CD14-positive monocyte (primary cell): Measurements from ENCODE around the gene RPS2. TPM values are rescaled to one million over a fixed set of nuclear protein-coding genes. Genes with fewer than 3 reads are reported as not detected.

Experiments
- DNase-seq, 3 donors: peaks; one replicate each; pipeline ENCODE4 v3.0.0-alpha.2; 2011 to 2022
- H2AFZ ChIP-seq: 2 replicates; pipeline ENCODE4 v1.6.0; 2012; ENCODE audit warnings: mild to moderate bottlenecking, low read depth, low read length, inconsistent platforms; ENCODE audit not compliant: insufficient read depth, poor library complexity, severe bottlenecking
- H3K27ac ChIP-seq, 2 donors: 1 replicate in 1 of 2; 2 replicates in 1 of 2; pipeline ENCODE4 v1.5.1; 2012 to 2013; ENCODE audit warnings: low read length in 2 of 2, control low read depth in 1 of 2, inconsistent platforms in 1 of 2, low read depth in 1 of 2, mild to moderate bottlenecking in 1 of 2
- H3K27me3 ChIP-seq, 2 donors: one replicate each; pipeline versions ENCODE4 v1.6.0 to v1.6.1; 2011 to 2013; ENCODE audit warnings: low read length in 2 of 2; ENCODE audit not compliant: control insufficient read depth in 2 of 2, insufficient read depth in 2 of 2
- H3K36me3 ChIP-seq, 2 donors: replicated peaks in 1 of 2; 1 replicate in 1 of 2; 2 replicates in 1 of 2; pipeline versions ENCODE4 v1.5.1 to v1.6.1; 2012 to 2013; ENCODE audit warnings: low read length in 2 of 2, control low read depth in 1 of 2, inconsistent platforms in 1 of 2, mild to moderate bottlenecking in 1 of 2; ENCODE audit not compliant: insufficient read depth in 2 of 2, control insufficient read depth in 1 of 2
- H3K4me1 ChIP-seq, 2 donors: 1 replicate in 1 of 2; 2 replicates in 1 of 2; pipeline versions ENCODE4 v1.5.1 to v1.6.1; 2012 to 2013; ENCODE audit warnings: low read length in 2 of 2, control low read depth in 1 of 2, inconsistent platforms in 1 of 2, mild to moderate bottlenecking in 1 of 2, moderate library complexity in 1 of 2; ENCODE audit not compliant: insufficient read depth in 2 of 2, control insufficient read depth in 1 of 2
- H3K4me2 ChIP-seq: replicated peaks from 2 replicates; pipeline ENCODE3; 2012; ENCODE audit warnings: low read length, moderate library complexity, mild to moderate bottlenecking; ENCODE audit not compliant: poor library complexity, severe bottlenecking; ENCODE audit errors: extremely low read depth
- H3K4me3 ChIP-seq, 3 experiments: fragments of 200-600 bp in 1 of 3; sonication (generic) in 1 of 3; replicated peaks in 1 of 3; 1 replicate in 2 of 3; 2 replicates in 1 of 3; pipeline ENCODE4 v1.5.1; 2011 to 2013; ENCODE audit warnings: low read length in 3 of 3, mild to moderate bottlenecking in 3 of 3, control low read depth in 2 of 3, low read depth in 2 of 3, inconsistent platforms in 1 of 3, moderate library complexity in 1 of 3
- H3K79me2 ChIP-seq: 2 replicates; pipeline ENCODE4 v1.6.0; 2012; ENCODE audit warnings: mild to moderate bottlenecking, control low read depth, inconsistent platforms, low read length, moderate library complexity; ENCODE audit not compliant: insufficient read depth
- H3K9ac ChIP-seq: 2 replicates; pipeline ENCODE4 v1.6.0; 2017; ENCODE audit warnings: low read length, mild to moderate bottlenecking; ENCODE audit not compliant: insufficient read depth, poor library complexity, severe bottlenecking
- H3K9me3 ChIP-seq, 2 donors: replicated peaks in 1 of 2; 1 replicate in 1 of 2; 2 replicates in 1 of 2; pipeline versions ENCODE4 v1.5.1 to v1.6.1; 2012 to 2013; ENCODE audit warnings: low read length in 2 of 2, control low read depth in 1 of 2; ENCODE audit not compliant: control insufficient read depth in 1 of 2, insufficient read depth in 1 of 2
- H4K20me1 ChIP-seq: 2 replicates; pipeline ENCODE4 v1.6.0; 2012; ENCODE audit warnings: mild to moderate bottlenecking, low read length, control low read depth, moderate library complexity; ENCODE audit not compliant: insufficient read depth
- H3K27ac Mint-ChIP-seq, 7 donors: one replicate each; pipeline ENCODE4 v1.8.0; 2020; ENCODE audit warnings: mild to moderate bottlenecking in 7 of 7, mixed read lengths in 7 of 7, moderate library complexity in 6 of 7, inconsistent platforms in 2 of 7
- H3K27me3 Mint-ChIP-seq, 3 donors: one replicate each; pipeline ENCODE4 v1.8.0; 2021 to 2022; ENCODE audit warnings: low read depth in 3 of 3, mild to moderate bottlenecking in 3 of 3, mixed read lengths in 3 of 3, moderate library complexity in 3 of 3, inconsistent platforms in 1 of 3
- H3K36me3 Mint-ChIP-seq, 2 donors: one replicate each; pipeline ENCODE4 v1.8.0; 2020; ENCODE audit warnings: mixed read lengths in 2 of 2, inconsistent platforms in 1 of 2, mild to moderate bottlenecking in 1 of 2
- H3K4me1 Mint-ChIP-seq: one replicate; pipeline ENCODE4 v1.8.0; 2020; ENCODE audit warnings: mild to moderate bottlenecking, mixed read lengths
- H3K4me3 Mint-ChIP-seq, 2 donors: one replicate each; pipeline ENCODE4 v1.8.0; 2020; ENCODE audit warnings: mild to moderate bottlenecking in 2 of 2, mixed read lengths in 2 of 2, moderate library complexity in 1 of 2
- H3K9me3 Mint-ChIP-seq, 7 donors: one replicate each; pipeline ENCODE4 v1.8.0; 2020 to 2022; ENCODE audit warnings: mixed read lengths in 7 of 7, mild to moderate bottlenecking in 6 of 7, moderate library complexity in 6 of 7, inconsistent platforms in 2 of 7
- WGBS: methylation state at CpG from one replicate; pipeline ENCODE4 v1.1.5; 2013; ENCODE audit warnings: missing lambda C conversion rate; ENCODE audit not compliant: insufficient coverage; 5-methylcytosine and 5-hydroxymethylcytosine counted together
- intact Hi-C, 2 donors: fragments of 100-400 bp; cut with micrococcal nuclease; formaldehyde crosslinking; loops; one replicate each; pipeline versions ENCODE4 v1.15.0 to v1.15.1; 2023
- polyA plus RNA-seq, 3 donors: library from polyadenylated mRNA; depleted of rRNA in 1 of 3; unstranded in 2 of 3; stranded (reverse) in 1 of 3; fragments of 300-500 nt in 2 of 3; fragments of >200 nt in 1 of 3; fragmentation: Illumina TruSeq in 2 of 3; gene quantifications; 1 replicate in 2 of 3; 2 replicates in 1 of 3; pipeline ENCODE4 v1.2.3, GENCODE V29; 2012 to 2021
- TF ChIP-seq, protein P1 (sequence below): fragments of 200-600 bp; IDR thresholded peaks from one replicate; pipeline ENCODE4 v1.8.0; 2022; ENCODE audit warnings: antibody characterized with exemption, mild to moderate bottlenecking

The RPS2 gene
- polyA plus RNA-seq, 3 donors, result 1,849 to 2,136 (median 1,893) TPM

DNA sequence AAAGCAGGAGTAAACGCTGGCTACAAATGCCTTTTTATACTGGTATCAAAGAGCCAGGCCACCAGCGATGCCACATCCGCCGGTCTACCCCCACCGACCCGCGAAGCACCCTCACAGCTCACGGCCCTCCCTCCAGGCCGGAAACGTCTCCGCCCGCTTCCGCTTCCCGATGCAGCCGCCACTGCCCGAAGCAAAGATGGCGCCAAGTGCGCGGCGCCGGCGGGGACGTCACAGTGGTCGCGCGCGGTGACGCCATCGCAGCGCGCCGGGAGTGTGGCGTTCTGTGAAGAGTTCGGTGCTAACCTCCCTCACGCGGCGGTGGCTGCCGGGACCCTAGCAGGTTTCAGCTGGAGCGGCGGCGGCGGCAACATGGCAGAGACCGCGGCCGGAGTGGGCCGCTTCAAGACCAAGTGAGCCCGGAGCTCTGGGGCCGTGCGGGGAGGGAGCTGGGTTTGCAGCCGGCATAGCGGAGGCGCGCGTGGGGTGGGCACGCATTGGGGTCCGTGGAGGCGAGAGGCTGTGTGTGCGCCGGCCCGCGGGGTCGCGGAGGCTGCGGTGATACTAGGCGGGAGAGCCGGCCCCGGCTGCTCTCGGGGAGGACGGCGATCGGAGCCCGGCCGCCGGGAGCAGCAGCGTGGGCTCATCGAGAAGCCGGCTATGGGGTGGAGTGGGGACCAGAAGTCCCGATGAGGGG, 7.3 kb upstream of the RPS2 start, which contains the start of gene TBL3:
Gene TBL3, plus strand, starts transcription at position 258 of the 694 bp plus-strand sequence. Its CDS starts 112 bp downstream, at position 370.
- Histone ChIP-seq H3K79me2 (peaks cover 11% of the 10 kb centered on the region), H3K27ac (peak within 1 kb of the TSS; percentile 67 to 95), H2AFZ (peak within 1 kb of the TSS; percentile 99), H4K20me1 (no peaks in the 10 kb centered on the region), H3K9ac (peak within 1 kb of the TSS; percentile 90), H3K9me3 (no peaks in the 10 kb centered on the region), H3K4me3 (peak within 1 kb of the TSS; percentile 65 to 95 (median 70)), H3K4me1 (peaks cover 18 to 20% of the 10 kb centered on the region in 2 donors), H3K36me3 (peaks cover 29% of the 10 kb centered on the region in 2 donors), H3K4me2 (peak within 1 kb of the TSS; percentile 95), H3K27me3 (no peaks in the 10 kb centered on the region)
- WGBS, result under 1% methylated on average over 78 of the region's 78 CpGs
- Mint-ChIP-seq H3K27ac (peak within 1 kb of the TSS; percentile 94 to 98 (median 98)), H3K36me3 (peaks cover 27 to 29% of the 10 kb centered on the region in 2 donors), H3K9me3 (peaks cover 0 to 2% (median 0%) of the 10 kb centered on the region in 7 donors), H3K27me3 (peaks cover 0 to 2% (median 0%) of the 10 kb centered on the region in 3 donors), H3K4me3 (peak within 1 kb of the TSS; percentile 91), H3K4me1 (peaks cover 21% of the 10 kb centered on the region)
- peak; percentile 88 to 94 (median 94) for DNase-seq
- intact Hi-C loops, result no loop called here
- TF ChIP-seq, protein P1, sequence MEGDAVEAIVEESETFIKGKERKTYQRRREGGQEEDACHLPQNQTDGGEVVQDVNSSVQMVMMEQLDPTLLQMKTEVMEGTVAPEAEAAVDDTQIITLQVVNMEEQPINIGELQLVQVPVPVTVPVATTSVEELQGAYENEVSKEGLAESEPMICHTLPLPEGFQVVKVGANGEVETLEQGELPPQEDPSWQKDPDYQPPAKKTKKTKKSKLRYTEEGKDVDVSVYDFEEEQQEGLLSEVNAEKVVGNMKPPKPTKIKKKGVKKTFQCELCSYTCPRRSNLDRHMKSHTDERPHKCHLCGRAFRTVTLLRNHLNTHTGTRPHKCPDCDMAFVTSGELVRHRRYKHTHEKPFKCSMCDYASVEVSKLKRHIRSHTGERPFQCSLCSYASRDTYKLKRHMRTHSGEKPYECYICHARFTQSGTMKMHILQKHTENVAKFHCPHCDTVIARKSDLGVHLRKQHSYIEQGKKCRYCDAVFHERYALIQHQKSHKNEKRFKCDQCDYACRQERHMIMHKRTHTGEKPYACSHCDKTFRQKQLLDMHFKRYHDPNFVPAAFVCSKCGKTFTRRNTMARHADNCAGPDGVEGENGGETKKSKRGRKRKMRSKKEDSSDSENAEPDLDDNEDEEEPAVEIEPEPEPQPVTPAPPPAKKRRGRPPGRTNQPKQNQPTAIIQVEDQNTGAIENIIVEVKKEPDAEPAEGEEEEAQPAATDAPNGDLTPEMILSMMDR, result no peak

DNA sequence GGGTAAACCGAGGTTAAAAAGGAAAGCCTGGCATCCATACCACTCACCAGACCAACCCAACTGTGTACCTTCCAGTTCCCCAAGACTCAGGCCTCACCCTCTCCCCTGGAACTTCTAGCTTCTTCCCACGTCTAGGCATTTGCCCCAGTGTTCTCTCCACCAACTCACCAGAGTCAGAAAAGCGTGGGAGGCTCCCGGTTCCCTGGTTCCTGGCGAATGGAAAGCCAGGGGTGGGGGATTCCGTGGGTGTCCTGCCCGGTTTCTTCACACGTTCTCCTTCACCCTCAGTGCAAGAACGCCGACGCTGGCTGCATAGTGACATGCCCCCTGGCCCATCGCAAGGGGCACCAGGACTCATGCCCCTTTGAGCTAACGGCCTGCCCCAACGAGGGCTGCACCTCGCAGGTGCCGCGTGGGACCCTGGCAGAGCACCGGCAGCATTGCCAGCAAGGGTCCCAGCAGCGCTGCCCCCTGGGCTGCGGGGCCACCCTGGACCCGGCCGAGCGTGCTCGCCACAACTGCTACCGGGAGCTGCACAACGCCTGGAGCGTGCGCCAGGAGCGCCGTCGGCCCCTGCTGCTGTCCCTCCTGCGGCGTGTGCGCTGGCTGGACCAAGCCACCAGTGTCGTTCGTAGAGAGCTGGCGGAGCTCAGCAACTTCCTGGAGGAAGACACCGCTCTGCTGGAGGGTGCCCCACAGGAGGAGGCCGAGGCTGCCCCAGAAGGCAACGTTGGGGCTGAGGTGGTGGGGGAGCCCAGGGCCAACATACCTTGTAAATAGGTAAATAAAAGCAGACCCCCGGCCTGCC, 3.7 kb upstream of the RPS2 start:
- H3K36me3 ChIP-seq, result no peaks in the 10 kb centered on the region
- peaks cover 0 to 2% (median 0%) of the 10 kb centered on the region in 7 donors for H3K9me3 Mint-ChIP-seq
- no peaks in the 10 kb centered on the region for H3K9me3 ChIP-seq
- peak overlapping the region in 1 of 2 donors; percentile 20 for H3K4me3 Mint-ChIP-seq
- 92% methylated on average over 40 of the region's 41 CpGs for WGBS
- no peaks in the 10 kb centered on the region for H3K27me3 ChIP-seq
- H3K27ac ChIP-seq, result no peak overlapping the region
- H4K20me1 ChIP-seq, result peaks cover 9% of the 10 kb centered on the region
- TF ChIP-seq, protein P1, result no peak
- peaks cover 4 to 6% of the 10 kb centered on the region in 2 donors for H3K36me3 Mint-ChIP-seq
- peaks cover 0 to 2% (median 0%) of the 10 kb centered on the region in 3 donors for H3K27me3 Mint-ChIP-seq
- no peak overlapping the region for H2AFZ ChIP-seq
- peaks cover 34 to 39% of the 10 kb centered on the region in 2 donors for H3K4me1 ChIP-seq
- intact Hi-C loops, result no loop called here
- no peak for DNase-seq
- H3K4me3 ChIP-seq, result no peak overlapping the region
- peaks cover 36% of the 10 kb centered on the region for H3K79me2 ChIP-seq
- H3K9ac ChIP-seq, result no peak overlapping the region
- no peak overlapping the region for H3K27ac Mint-ChIP-seq
- peaks cover 35% of the 10 kb centered on the region for H3K4me1 Mint-ChIP-seq
- H3K4me2 ChIP-seq, result no peak overlapping the region
